BLaER1 (cell line): ENCODE measurements around the gene ZNF181.

Experiments used
- H3K27ac ChIP-seq: shearing (Covaris generic); formaldehyde crosslinking; 2 replicates; pipeline ENCODE4 v1.8.1; 2022
- H3K27me3 ChIP-seq: shearing (Covaris generic); formaldehyde crosslinking; 2 replicates; pipeline ENCODE4 v1.8.1; 2022
- H3K36me3 ChIP-seq: shearing (Covaris generic); formaldehyde crosslinking; 2 replicates; pipeline ENCODE4 v1.8.1; 2022
- H3K4me1 ChIP-seq: shearing (Covaris generic); formaldehyde crosslinking; 2 replicates; pipeline ENCODE4 v1.8.1; 2022
- H3K4me2 ChIP-seq: shearing (Covaris generic); formaldehyde crosslinking; 2 replicates; pipeline ENCODE4 v1.8.1; 2022
- H3K4me3 ChIP-seq: shearing (Covaris generic); formaldehyde crosslinking; 2 replicates; pipeline ENCODE4 v1.8.1; 2022
- H3K9ac ChIP-seq: shearing (Covaris generic); formaldehyde crosslinking; 2 replicates; pipeline ENCODE4 v1.8.1; 2022
- H3K9me3 ChIP-seq: shearing (Covaris generic); formaldehyde crosslinking; 2 replicates; pipeline ENCODE4 v1.8.1; 2022
- H4K20me1 ChIP-seq: shearing (Covaris generic); formaldehyde crosslinking; 2 replicates; pipeline ENCODE4 v1.8.1; 2022
- Cebpa-rat ChIP-seq: shearing (Covaris generic); IDR thresholded peaks from 2 replicates; pipeline ENCODE4 v1.8.1; 2022

ZNF181 gene

DNA sequence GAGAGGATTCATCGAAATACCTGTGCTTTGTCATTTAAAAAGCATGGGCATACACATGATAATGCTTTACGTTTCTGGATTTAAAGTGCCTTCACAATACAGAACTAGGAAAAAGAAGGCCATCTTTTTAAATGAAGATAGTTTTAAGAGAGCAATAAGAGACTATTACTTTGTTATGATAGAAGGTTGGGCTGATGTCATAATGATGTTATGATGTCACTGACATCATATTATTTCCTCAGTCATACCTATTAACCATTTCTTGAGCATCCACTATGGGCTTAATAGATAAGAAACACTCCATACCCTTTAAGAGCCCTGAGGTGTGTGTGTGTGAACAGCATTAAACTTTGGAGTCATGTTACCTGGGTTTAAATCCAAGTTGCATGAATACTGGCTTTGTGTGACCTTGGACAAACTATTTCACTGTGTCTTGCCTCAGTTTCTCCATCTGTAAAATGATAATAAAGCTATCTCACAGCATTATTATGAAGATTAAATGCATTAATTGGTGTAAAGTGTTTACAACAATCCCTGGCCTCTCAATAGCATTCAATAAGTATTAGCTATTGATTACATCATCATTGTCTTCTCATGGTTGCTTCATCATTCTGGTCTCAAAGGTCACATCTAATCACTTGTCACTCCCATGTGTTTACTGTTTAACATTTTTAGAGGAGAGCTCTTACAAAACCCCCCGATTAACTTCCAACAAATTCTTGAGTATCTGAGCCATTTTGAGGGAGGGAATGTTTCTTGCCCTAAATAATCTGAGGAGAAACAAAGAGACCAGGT is 11.1 kb downstream of the ZNF181 start:
- H3K4me3 ChIP-seq, result no peak overlapping the region
- H3K9me3 ChIP-seq, result peaks cover 96% of the 10 kb centered on the region
- H4K20me1 ChIP-seq, result no peaks in the 10 kb centered on the region
- no peak overlapping the region for H3K27ac ChIP-seq
- peaks cover 80% of the 10 kb centered on the region for H3K36me3 ChIP-seq
- H3K9ac ChIP-seq, result no peak overlapping the region
- TF ChIP-seq Cebpa-rat, result no peak
- no peaks in the 10 kb centered on the region for H3K4me1 ChIP-seq
- no peak overlapping the region for H3K4me2 ChIP-seq
- H3K27me3 ChIP-seq, result no peaks in the 10 kb centered on the region

DNA sequence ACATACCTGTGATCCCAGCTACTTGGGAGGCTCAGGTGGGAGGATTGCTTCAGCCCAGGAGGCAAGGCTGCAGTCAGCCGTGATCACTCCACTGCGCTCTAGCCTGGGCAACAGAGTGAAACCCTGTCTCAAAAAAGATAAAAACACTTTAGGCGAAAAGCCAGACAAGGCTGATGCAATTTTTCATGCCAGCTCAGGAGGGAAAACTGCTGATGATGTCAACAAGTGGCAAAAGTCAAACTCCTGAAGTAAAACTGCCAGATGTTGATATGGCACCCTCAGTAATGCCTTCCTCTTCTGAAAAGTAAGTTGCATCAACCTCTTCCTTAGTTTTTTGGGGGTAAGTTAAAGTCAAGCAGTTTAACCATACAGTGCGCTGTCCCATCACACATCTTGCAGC is 23.4 kb downstream of the ZNF181 start:
- 0 out of 2 replicates have a peak overlapping the region, but pooled peaks have one; percentile 6 for H3K4me3 ChIP-seq
- no peak overlapping the region for H3K27ac ChIP-seq
- H3K9ac ChIP-seq, result no peak overlapping the region
- no peak for TF ChIP-seq Cebpa-rat
- peaks cover 61% of the 10 kb centered on the region for H3K36me3 ChIP-seq
- H4K20me1 ChIP-seq, result no peaks in the 10 kb centered on the region
- no peak overlapping the region for H3K4me2 ChIP-seq
- peaks cover 100% of the 10 kb centered on the region for H3K9me3 ChIP-seq
- H3K27me3 ChIP-seq, result no peaks in the 10 kb centered on the region
- no peaks in the 10 kb centered on the region for H3K4me1 ChIP-seq

DNA sequence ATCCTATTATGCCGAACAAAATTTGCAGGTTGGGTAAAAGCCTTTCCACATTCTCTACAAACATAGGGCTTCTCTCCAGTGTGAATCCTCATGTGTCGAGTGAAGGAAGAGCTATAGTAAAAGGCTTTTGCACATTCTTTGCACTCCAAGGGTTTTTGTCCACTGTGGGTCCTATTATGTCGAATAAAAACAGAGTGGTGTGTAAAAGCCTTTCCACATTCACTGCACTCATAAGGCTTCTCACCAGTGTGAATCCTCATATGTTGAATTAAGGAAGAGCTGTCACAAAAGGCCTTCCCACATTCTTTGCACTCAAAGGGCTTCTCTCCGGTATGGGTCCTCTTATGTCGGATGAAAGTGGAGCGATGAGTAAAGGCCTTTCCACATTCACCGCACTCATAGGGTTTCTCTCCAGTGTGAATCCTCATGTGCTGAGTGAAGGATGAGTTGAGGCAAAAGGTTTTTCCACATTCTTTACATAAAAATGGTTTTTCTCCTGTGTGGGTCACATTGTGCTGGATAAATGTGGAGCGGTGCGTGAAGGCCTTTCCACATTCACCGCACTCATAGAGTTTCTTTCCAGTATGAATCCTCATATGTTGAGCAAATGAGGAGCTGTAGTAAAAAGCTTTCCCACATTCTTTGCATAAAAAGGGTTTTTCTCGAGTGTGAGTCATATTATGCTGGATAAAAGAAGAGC is 25.3 kb downstream of the ZNF181 start:
- Histone ChIP-seq H3K9ac (no peak overlapping the region), H3K27ac (no peak overlapping the region), H3K9me3 (peaks cover 98% of the 10 kb centered on the region), H3K4me1 (no peaks in the 10 kb centered on the region), H3K27me3 (no peaks in the 10 kb centered on the region), H3K4me2 (no peak overlapping the region), H3K36me3 (peaks cover 67% of the 10 kb centered on the region), H4K20me1 (no peaks in the 10 kb centered on the region), H3K4me3 (peak overlapping the region; percentile 12; the same call in 1 of the 2 replicates)
- no peak for TF ChIP-seq Cebpa-rat

DNA sequence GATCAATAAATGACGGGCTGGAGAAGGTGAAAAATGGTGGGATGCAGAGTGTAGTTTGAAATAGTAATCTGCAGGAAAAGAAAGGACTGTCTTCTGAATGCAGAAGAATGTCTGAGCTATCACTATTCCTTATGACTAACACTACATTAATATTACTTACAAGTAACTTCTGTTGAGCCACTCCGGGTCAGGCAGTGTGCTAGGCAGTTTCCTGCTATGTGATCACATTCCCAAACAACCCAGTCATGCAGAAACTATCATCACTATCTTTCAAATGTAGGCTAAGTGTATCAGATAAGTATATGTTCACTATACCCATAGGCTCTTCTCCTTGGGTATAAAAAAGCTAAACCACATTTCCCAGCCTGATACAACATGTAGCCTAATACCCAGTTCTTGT is 32.3 kb downstream of the ZNF181 start:
- H3K9ac ChIP-seq, result no peak overlapping the region
- no peak overlapping the region for H3K4me3 ChIP-seq
- no peak for TF ChIP-seq Cebpa-rat
- peaks cover 87% of the 10 kb centered on the region for H3K9me3 ChIP-seq
- no peaks in the 10 kb centered on the region for H3K27me3 ChIP-seq
- peaks cover 95% of the 10 kb centered on the region for H3K36me3 ChIP-seq
- no peak overlapping the region for H3K27ac ChIP-seq
- H3K4me1 ChIP-seq, result no peaks in the 10 kb centered on the region
- no peak overlapping the region for H3K4me2 ChIP-seq
- H4K20me1 ChIP-seq, result no peaks in the 10 kb centered on the region

DNA sequence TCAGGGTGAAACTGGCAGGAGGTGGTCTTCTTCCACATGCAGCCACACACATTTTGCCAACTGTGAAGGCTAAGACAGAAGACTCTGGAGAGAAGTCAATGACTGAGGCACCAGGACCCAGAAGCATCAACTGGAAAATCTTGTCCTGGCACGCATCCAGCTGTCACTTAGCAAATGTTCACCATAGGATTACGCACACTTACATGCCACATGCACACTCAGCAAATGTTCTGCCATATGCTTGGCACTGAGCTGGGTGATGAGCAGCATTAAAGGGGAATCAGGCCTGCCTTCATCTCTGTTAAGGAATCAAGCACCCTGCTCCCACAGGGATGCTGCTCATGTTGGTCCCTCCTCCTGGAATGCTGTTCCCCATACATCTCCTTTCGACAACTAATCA is 33.9 kb downstream of the ZNF181 start:
- TF ChIP-seq Cebpa-rat, result no peak
- Histone ChIP-seq H3K27me3 (no peaks in the 10 kb centered on the region), H4K20me1 (no peaks in the 10 kb centered on the region), H3K4me3 (no peak overlapping the region), H3K9ac (no peak overlapping the region), H3K4me2 (no peak overlapping the region), H3K27ac (no peak overlapping the region), H3K4me1 (peaks cover 10% of the 10 kb centered on the region), H3K9me3 (peaks cover 74% of the 10 kb centered on the region), H3K36me3 (peaks cover 88% of the 10 kb centered on the region)

DNA sequence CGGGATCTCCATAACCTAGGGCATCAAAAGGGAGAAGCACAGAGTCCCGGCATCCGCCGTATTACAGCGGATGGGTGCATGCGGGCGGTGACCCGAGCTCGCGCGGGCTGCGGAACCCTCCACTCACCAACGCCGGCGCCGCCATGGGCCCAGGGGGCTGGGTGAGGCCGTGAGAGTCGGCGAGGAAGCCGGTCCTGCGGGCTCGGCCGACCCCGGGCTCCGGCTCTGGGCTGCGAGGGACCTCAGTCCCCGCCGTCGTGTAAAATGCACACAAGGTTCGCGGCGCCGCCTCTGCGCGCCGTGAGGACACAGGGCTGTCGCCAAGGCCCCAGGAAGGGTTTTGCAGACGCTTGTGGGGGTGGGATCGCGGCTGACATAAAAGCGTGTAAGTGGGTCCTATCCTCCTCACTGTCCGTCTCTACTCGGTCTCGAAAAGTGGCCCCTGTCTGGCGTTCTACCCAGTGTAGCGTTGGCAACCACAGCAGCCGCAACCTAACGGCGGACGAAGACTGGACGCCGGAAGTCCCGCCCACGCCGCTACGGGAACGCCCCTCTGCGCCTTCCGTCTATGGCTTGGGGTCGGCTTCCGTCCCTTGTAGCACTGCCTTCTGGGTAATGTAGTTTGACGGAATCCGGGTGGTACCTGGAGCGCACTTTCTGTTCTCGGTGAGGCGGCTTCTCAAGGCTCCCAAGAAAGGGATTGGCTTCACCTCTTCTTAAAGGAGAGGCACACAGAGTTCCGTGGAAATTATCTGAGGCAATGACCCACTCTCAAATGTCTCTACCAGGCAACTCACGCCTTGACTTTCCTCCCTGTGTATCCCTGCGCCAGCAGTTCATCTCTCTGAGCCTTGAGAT is 38.9 kb downstream of the ZNF181 start, which contains the start of gene ZNF599:
TSS of gene ZNF599 (minus strand) at position 519 of the 858 bp plus-strand sequence. CDS start at position 145, 374 bp downstream.
- Histone ChIP-seq H3K9me3 (peaks cover 32% of the 10 kb centered on the region; the same call in 1 of the 2 replicates), H3K9ac (peak within 1 kb of the TSS; percentile 83), H4K20me1 (no peaks in the 10 kb centered on the region), H3K27ac (peak within 1 kb of the TSS; percentile 79), H3K4me1 (peaks cover 10% of the 10 kb centered on the region), H3K4me3 (peak within 1 kb of the TSS; percentile 95), H3K36me3 (peaks cover 38% of the 10 kb centered on the region), H3K4me2 (peak within 1 kb of the TSS; percentile 98), H3K27me3 (no peaks in the 10 kb centered on the region)
- no peak for TF ChIP-seq Cebpa-rat

DNA sequence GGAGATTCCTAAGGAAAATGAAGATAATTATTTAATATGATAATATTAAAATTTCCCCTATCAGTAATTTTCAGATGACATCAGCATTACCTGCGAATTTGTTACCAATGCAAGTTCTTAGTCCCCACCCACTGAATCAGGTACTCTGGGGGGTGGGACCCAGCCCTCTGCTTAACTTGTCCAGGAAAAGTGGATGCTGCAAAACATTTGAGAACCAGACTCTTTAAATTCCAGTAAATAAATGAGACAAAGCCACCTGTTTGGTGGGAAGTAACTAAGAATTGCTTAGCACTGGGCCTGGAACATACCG is 39.5 kb downstream of the ZNF181 start:
- no peak for TF ChIP-seq Cebpa-rat
- Histone ChIP-seq H3K4me3 (peak overlapping the region; percentile 95), H4K20me1 (no peaks in the 10 kb centered on the region), H3K36me3 (peaks cover 33% of the 10 kb centered on the region), H3K4me1 (peaks cover 10% of the 10 kb centered on the region), H3K9ac (no peak overlapping the region), H3K4me2 (peak overlapping the region; percentile 98), H3K27me3 (no peaks in the 10 kb centered on the region), H3K9me3 (peaks cover 26% of the 10 kb centered on the region; the same call in 1 of the 2 replicates), H3K27ac (no peak overlapping the region)

DNA sequence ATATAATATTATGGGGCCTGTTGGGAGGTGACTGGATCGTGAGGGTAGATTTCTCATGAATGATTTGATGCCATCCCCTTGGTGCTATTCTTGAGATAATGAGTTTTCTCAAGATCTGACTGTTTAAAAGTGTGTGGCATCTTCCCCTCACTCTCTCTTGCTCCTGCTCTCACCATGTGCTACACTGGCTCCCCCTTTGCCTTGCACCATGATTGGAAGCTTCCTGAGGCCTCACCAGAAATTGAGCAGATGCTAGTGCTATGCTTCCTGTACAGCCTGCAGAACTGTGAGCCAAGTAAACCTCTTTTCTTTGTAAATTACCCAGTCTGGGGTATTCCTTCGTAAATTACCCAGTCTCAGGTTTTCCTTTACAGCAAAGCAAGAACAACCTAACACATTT is 40.8 kb downstream of the ZNF181 start:
- H4K20me1 ChIP-seq, result no peaks in the 10 kb centered on the region
- H3K4me3 ChIP-seq, result no peak overlapping the region
- no peak overlapping the region for H3K9ac ChIP-seq
- H3K27me3 ChIP-seq, result no peaks in the 10 kb centered on the region
- H3K36me3 ChIP-seq, result peaks cover 19% of the 10 kb centered on the region; the same call in 1 of the 2 replicates
- no peak overlapping the region for H3K4me2 ChIP-seq
- peaks cover 10% of the 10 kb centered on the region for H3K4me1 ChIP-seq
- H3K27ac ChIP-seq, result no peak overlapping the region
- no peak for TF ChIP-seq Cebpa-rat
- H3K9me3 ChIP-seq, result peaks cover 30% of the 10 kb centered on the region

DNA sequence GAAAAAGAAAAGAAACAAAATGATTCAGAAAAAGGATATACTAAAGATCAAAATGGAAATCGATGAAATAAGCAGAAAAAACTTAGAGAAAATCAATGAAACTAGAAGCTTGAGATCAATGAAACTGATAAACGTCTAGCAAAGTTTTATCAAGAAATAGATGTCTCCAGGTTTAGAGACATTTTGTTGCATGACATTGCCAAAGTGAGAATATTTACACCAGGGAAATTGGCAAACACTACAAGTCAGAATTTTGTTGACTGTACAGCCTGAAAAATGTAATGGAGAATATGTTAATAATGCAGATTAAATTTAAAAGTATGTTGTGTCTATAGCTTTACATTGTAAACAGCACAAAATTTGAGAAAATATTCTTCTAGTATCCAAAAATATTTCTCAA is 44.3 kb downstream of the ZNF181 start:
- Histone ChIP-seq H3K9me3 (peaks cover 32% of the 10 kb centered on the region), H3K4me1 (no peaks in the 10 kb centered on the region), H3K36me3 (no peaks in the 10 kb centered on the region), H4K20me1 (no peaks in the 10 kb centered on the region), H3K4me3 (no peak overlapping the region), H3K27ac (no peak overlapping the region), H3K4me2 (no peak overlapping the region), H3K9ac (no peak overlapping the region), H3K27me3 (no peaks in the 10 kb centered on the region)
- TF ChIP-seq Cebpa-rat, result no peak
